GM12801 (cell line): ENCODE measurements around the gene GATAD2B.

Source experiments
- CTCF ChIP-seq: IDR thresholded peaks from one replicate; pipeline ENCODE4 v1.5.1; 2011; ENCODE audit warnings: control low read depth; ENCODE audit not compliant: insufficient read length; ENCODE audit errors: extremely low read depth

Gene GATAD2B

DNA sequence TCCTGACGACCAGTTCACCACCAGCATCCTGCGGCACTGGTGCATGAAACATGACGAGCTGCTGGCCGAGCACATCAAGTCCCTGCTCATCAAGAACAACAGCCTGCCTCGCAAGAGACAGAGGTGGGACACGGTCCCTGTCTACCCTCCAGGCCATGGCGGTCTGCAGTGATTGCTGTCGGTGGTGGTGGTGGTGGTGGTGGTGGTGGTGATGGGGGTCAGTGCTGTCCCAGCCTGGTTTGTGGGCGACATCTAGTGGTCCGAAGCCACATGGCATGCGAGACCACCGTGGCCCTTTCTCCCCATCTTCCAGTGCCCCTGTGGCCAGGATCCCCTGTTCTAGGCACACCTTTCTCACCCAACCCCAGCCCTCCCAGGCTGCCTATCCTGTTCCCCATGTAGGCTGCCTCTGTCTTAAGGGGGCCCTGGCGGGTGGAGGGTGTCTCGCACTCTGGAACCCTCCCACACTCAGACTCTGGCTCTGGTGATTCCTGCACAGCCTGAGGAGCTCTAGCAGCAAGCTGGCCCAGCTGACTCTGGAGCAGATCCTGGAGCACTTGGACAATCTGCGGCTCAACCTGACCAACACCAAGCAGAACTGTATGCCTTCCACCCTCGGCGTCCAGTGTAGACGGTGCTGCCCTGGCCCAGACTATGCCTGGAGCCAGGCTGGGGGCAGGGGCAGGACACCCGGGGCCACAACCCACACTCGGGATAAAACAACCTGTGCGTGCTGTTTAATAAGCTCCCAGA is 150.8 kb downstream of the GATAD2B start:
- no peak for TF ChIP-seq CTCF

GRCh38 chr1:153771261-153771660 is 151.5 kb downstream of the GATAD2B start:
- TF ChIP-seq CTCF, result no peak

GRCh38 chr1:153770797-153771196 is 152.0 kb downstream of the GATAD2B start:
- TF ChIP-seq CTCF, result no peak

DNA sequence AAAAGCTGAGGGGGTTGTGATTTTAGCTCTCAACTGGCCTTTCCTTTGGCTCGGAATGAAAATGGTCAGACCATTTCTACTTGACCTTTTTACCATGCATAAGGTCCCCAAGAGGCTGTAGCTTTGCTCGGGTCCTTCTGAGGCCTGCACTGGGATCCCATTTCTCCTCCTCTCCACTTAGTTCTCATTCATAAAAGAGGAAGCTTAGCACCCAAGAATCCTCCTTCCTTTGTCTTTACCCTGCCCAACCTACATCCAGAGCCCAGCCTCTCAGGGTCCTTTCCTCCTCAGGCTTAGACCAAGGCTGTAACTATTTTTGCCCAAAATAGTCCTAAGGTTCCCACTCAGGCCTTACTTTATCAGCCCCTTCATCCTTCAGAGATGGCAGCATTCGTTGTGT is 153.6 kb downstream of the GATAD2B start:
- no peak for TF ChIP-seq CTCF

- TF ChIP-seq CTCF, result no peak
Measured at GRCh38 chr1:153768316-153769181, 154.2 kb downstream of the GATAD2B start.

GRCh38 chr1:153767519-153767918 is 155.3 kb downstream of the GATAD2B start:
- no peak for TF ChIP-seq CTCF

DNA sequence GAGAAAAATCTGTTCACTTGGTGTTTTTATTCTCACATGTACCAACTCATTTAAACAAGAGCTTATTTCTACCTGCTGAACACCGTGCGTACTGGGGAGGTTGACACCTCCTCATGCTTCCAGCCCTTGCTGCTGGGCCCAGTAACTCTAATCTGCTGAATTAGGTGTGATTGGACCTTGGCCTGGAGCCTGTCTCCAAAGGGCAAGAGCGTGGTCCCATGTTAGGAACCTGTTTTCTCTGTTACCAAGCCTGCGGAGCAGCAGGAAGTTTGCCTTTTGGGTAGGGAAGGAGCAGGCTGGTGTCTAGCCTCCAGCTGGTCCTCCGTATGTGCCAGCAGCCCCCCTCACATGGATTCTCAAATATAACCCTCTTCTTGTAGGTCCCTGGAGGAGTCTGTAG is 158.5 kb downstream of the GATAD2B start:
- TF ChIP-seq CTCF, result no peak
